HG03442 (cell line): Measurements from ENCODE around the gene SYNE1.

Experiments
- ATAC-seq: cut with Tn5 transposase; IDR thresholded peaks from one replicate; pipeline ENCODE4 v1.9.1; 2021; ENCODE audit warnings: mild to moderate bottlenecking, moderate library complexity; ENCODE audit not compliant: unreplicated experiment

Gene SYNE1

DNA sequence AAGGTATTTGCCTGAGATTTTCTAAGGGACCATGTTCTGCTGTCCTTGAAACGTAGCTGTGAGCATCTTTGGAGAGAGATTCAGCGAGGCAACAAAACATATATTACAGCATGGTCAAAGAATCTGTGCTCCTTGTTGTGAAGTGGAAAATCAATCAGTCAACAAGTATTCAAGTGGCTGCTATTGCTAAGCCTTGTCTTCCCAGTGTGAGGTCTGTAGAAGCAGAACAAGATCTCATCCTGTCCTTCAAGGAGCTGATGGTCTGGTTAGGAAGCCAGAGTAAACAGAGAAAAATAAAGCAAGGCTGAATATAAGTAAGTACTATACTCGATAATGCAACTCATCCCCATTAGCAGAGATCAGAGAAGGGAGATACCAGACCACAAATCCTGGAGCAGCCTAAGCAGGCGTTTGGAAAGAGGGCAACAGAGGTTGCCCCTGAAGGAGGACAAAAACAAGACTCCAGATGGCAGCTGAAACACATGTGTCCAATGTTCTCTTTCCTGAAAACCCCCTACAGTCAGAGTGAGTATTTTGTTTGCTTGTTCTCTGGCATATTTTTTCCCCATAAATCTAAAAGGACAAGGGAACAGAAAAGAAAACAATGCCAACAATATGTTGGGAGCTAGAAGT, 392.0 kb downstream of the SYNE1 start:
- no peak for ATAC-seq

GRCh38 chr6:152241013-152241766, 396.0 kb downstream of the SYNE1 start:
- no peak for ATAC-seq

DNA sequence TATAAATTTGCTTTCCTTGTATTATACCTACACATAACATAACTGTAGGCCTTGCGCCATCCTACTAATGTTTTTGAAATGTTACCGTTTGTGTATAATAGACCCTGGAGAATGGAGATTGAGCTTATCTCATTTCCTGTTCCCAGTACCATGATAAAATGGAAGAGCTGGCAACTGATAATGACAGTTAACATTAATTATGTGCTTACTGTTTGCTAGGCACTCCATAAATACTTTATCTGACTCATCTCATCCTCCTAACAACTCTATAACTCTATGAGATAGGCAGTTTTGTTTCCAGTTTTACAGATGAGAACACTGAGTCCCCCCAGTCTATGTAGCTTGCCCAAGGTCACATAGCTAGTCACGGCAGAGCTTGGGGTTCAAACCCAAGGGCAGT, 396.7 kb downstream of the SYNE1 start:
- ATAC-seq: no peak

DNA sequence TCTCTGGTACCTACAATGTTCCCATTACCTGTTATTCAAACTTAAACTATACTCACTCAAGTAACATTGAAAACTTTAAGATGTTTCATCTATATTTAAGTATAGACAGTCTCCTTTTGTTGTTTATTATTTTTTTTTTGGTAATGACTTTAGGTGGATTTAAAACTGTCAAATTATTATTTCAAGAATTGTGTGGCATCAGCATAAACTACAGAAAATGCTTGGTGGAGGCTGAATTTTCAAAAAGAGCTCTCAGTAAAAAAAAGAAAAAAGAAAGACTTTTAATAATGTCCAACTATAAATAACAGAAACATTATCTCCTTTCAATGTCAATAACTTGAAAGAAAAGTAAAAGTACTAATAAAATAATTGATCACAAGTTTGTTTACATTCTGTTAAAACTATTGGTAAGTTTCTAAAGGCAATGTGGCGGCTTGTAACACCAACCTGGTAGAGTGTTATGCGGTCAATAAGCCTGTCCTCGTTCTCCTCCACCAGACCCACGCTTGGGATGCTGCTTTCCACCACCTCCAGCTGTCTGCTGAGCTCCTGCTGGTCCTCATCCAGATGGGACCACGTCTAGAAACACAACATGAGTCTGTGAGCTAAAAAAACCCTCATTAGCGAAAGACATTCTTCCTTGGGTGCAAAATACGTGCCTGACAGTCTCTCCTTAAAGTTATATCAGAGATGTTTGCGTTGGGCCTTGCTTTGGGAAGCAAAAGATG, 400.6 kb downstream of the SYNE1 start:
- no peak for ATAC-seq

DNA sequence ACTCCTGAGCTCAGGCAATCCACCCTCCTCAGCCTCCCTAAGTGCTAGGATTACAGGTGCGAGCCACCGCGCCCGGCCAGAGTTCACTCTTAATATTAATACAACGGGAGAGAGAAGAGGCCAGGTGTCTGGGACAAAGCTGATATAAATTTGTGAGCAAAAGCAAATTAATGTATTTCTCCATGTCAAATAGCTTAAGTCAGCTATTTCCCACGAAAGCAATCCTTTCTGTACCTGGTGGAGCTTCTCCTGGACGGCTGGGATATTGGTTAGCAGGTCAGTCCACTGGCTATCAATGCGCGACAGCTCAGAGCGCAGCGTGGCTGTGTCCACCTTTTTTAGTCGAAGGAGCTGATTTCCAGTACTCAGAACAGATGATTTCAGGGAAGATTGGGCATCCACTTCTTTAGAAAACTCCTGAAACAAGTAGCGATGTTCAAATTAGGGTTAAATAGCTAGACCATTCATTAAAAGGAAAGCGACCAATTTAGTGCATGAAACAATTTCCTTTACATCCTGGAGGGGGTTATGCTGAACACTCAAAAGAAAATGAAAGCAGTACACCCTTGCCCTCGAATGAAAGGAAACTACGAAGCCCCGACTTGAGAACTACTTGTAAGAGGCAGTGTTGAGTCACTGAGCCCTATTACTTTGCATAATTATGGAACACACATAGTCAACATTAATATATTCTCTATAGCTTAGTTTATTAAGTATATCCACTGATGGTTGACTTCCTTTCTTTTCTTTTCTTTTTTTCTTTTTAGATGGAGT, 403.4 kb downstream of the SYNE1 start:
- ATAC-seq: no peak

GRCh38 chr6:152232501-152233151, 404.5 kb downstream of the SYNE1 start:
- ATAC-seq: no peak

DNA sequence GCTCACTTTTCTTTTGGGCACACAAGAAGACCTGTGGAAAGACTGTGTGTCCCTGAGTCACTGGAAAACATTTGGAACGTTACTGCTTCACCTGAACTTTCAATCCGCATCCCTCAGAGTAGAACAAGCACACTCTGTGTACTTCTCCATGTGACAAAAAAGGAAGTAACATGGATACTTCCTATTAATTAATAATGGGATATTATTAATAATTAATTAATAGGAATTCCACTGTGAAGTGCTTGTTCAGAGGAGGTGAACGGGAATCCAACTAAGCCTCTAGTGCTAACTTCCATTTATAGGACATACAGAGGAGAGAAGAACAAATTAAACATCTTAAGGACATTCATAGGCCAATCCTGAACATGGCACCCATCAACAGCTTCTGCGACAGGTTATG, 407.8 kb downstream of the SYNE1 start:
- no peak for ATAC-seq

DNA sequence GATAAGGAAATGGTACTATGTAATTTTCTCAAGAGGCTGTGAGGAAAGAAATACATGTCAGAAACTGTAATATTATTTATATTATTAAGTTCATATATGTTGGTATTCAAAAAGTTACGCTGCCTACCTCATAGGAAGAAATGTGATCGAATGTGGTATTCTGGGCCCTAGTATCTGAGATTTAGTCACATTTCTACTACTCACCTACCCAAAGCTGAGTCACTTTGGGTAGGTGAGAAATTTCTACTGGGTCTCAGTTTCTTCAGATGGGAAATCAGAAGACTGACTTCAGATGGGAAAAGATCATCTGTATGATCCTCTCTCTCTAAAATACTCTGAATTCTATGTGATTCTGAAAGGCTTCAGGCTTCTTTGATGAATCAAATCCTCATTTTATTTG, 411.0 kb downstream of the SYNE1 start:
- ATAC-seq: no peak

DNA sequence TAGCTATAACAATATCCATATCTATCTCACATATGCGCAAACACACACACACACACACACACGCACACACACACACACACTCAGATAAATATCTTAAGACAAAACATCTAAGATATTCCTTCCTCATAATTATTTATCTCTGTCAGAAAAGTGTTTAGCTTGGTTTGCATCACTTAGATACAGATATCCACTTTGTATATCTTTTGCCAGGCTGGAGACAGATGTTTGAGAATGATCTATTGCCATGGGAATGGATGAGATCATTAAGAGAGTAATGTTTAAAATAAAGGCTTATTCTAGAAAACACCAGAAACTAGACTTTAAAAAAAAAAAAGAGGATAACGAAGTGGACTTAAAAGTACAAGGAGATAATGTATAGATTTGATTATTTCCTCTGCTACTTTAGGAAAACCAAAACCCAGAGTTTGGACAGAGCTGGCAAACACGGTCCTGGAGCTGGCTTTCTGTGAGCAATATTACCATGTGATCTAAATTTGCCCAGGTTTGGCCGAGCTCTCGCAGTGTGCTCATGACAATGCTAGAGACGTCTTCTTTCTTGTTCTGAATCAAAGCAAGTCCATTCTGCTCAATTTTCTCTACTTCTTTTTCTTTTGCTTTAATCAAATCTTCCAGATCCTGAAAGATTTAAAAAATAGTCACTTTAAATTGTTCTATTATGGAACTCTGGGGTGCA, 411.8 kb downstream of the SYNE1 start:
- no peak for ATAC-seq

DNA sequence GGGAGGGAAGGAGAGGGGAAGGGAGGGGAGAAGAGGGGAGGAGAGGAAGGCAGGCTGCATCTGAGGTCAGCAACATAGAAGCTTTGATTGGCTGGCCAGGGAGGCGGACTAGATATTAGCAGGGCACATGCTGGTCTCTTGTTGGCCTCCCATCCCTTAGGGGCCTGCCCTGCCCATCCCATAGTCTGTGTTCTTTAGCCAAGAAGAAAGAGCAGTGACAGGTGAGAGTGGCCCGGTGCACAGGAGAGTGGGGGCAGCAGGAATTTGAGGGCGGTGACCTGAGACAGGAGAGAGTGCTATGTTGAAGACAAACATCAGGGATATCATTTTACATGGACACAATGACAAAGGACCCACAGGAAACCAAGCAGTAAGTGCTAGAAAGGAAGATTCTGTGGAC, 413.5 kb downstream of the SYNE1 start:
- ATAC-seq: no peak

- no peak for ATAC-seq
Observed at GRCh38 chr6:152221806-152222628, 415.1 kb downstream of the SYNE1 start.

DNA sequence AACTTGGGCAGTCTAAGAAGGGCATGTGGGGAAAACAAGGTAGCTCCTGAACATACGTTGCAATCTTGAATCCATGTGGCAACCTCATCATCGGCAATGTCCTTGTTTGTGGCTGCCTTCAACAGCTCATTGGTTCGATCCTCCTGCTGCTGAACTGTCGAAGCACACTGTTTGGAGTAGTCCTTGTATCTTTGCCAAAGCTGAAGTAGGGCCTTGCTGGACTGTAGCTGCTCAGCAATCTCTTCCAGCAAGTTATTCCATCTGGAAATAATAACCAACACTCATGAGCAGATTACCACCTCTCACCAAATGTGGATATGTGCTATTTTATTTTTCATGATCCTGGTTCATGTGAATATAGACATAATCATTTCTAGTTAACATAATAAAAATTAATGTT, 416.4 kb downstream of the SYNE1 start:
- ATAC-seq: no peak

DNA sequence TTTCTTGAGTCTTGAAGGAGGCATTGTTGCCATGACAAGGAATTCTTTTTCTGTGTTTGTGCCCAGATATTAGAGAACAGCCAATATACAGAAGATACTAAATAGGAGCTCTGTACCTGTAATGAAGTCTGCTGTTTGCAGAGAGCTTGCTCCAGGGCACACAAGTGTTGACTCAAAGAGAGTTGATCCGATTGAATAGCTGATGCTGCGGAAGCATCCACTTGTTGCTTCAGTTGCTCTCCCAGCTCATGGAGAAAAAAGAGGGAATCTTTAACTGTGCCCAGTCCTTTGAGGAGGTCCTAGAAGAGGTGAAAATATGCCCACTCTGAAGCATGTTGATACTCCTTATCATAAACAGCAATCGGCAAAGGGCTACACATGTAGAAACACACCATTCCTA, 418.3 kb downstream of the SYNE1 start:
- no peak for ATAC-seq

DNA sequence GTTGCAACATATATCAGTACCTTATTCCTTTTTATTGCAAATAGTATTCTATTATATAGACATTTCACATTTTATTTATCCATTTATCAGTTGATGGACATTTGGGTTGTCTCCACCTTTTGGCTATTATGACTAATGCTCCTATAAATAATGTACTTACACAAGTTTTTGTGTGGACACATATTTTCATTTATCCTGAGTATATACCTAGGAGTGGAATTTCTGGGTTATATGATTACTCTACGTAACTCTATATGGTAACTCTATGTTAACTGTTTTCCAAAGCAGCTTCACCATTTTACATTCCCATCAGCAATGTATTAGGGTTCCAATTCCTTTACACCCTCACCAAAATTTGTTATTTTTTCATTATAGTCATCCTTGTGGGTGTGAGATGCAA, 424.7 kb downstream of the SYNE1 start:
- ATAC-seq: no peak

DNA sequence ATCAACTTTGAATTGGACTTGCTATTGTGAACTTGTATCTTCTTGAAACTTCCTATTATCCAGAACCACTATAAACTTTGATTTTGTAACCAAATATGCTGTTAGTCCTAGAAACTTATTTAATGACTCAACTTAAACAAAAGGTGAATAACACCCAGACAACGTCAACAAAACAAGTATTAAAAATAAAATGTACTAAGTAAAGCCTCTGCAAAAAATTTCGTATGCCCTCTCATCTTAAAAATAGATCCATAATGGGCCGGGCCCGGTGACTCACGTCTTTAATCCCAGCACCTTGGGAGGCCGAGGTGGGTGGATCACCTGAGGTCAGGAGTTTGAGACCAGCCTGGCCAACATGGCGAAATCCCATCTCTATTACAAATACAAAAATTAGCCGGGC, 428.0 kb downstream of the SYNE1 start:
- no peak for ATAC-seq

GRCh38 chr6:152207915-152208714, 429.0 kb downstream of the SYNE1 start:
- ATAC-seq: no peak

- ATAC-seq: no peak
Observed at GRCh38 chr6:152206072-152206818, 430.9 kb downstream of the SYNE1 start.

DNA sequence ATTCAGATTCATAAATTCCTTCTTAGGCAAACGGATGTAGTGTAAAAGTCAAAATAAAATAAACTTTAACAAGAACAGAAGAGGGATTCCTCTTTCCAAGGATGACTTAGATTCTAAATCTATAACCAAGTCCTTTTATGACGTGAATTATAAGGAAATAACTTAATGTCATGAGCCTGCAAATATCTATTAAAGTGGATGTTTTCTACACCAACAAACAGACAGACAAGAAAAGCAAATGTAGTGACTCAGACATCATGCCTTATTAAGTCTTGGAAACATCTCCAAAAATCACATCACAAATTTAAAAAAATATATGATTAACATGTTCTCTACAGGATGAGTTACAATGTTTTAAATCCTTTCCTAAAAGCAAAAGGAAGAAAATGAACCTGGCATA, 432.6 kb downstream of the SYNE1 start:
- no peak for ATAC-seq
